Measurements from ENCODE around the gene SLC52A1.
"Not testable (repeated sequence)": the region's sequence is repeated elsewhere in the genome, so short reads cannot be mapped to it uniquely, and the experiment has no call there.

The SLC52A1 gene

GRCh38 chr17:5035315-5035714, at the start of gene SLC52A1:
SLC52A1 (minus strand) TSS chr17:5035426; CDS start chr17:5034606, 820 bp downstream.
- DNase-seq (ENCODE audit: low read depth in 2 of 2) = no peak

GRCh38 chr17:5080591-5080990, 45.4 kb upstream of the SLC52A1 start:
- DNase-seq (ENCODE audit: low read depth in 2 of 2) = no peak

- peak; percentile 65 to 74 for DNase-seq (ENCODE audit: low read depth in 2 of 2)
Observed at GRCh38 chr17:5078106-5079028, 43.1 kb upstream of the SLC52A1 start, which contains the start of gene ZFP3. ZFP3 (plus strand) TSS chr17:5078467; CDS start chr17:5091505, 13,038 bp downstream.

DNA sequence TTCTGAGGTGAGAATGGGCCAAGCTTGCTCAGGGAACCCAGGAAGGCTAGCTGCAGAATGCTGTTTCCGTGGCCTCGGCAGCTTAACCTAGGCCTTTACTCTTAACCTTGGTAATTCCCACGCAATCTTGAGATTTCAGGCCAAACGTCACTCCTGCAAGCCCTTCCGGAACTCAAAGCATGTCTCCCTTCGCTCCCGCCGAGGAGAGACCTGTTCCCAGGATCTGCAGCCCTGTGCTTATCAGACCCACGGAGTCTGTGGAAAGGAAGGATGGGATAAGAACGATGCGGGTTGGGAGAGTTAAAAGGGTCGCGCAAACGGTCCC, 42.5 kb upstream of the SLC52A1 start:
- DNase-seq (ENCODE audit: low read depth in 2 of 2) = no peak

GRCh38 chr17:5077275-5077674, 42.0 kb upstream of the SLC52A1 start:
- DNase-seq (ENCODE audit: low read depth in 2 of 2) = not testable (repeated sequence)

GRCh38 chr17:5075472-5075871, 40.2 kb upstream of the SLC52A1 start:
- DNase-seq (ENCODE audit: low read depth in 2 of 2) = not testable (repeated sequence)

- no peak for DNase-seq (ENCODE audit: low read depth in 2 of 2)
Observed at GRCh38 chr17:5069724-5070123, 34.5 kb upstream of the SLC52A1 start.

- no peak for DNase-seq (ENCODE audit: low read depth in 2 of 2)
Observed at GRCh38 chr17:5068236-5068635, 33.0 kb upstream of the SLC52A1 start.

DNA sequence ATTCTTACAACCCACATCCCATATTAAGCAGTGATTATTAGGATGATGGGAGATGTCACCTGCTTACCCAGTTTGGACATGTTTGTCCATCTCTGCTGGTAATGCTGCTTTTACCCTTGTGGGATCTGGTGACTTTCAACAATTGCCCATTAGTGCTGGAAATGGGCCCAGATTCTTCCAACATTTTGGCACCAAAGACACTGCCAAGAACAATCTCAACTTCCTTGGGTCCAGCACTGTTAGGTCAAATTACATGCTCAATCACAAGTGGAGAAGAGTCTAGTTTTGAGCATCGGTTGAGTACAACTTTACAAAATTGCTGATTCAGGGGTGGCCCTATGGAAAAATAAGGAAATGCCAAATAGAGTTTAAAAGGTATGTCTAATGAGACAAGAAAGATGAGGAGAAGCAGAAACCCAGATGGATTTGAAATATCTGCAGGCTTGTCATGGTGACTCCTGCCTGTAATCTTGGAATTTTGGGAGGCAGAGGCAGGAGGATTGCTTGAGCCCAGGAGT, 30.1 kb upstream of the SLC52A1 start:
- DNase-seq (ENCODE audit: low read depth in 2 of 2) = no peak

- DNase-seq (ENCODE audit: low read depth in 2 of 2) = no peak
Observed at GRCh38 chr17:5055543-5055942, 20.3 kb upstream of the SLC52A1 start.

DNA sequence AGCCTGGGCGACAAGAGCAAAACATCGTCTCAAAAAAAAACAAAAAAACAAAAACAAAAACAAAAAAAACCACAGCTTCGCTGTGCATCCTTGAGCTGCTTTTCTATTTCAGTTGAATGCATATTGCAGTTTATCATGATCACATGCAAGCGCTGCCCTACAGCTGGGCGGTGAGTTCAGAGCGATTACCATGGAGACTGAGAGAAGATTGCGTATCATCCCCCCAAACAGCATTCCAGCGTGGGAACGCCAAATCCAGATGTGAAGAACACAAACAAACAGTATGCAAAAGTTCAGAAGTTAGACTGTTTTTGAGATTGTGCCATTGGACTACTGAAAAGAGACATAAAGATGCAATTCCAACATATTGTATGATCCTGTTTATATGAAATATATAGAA, 15.1 kb upstream of the SLC52A1 start:
- DNase-seq (ENCODE audit: low read depth in 2 of 2) = no peak

DNA sequence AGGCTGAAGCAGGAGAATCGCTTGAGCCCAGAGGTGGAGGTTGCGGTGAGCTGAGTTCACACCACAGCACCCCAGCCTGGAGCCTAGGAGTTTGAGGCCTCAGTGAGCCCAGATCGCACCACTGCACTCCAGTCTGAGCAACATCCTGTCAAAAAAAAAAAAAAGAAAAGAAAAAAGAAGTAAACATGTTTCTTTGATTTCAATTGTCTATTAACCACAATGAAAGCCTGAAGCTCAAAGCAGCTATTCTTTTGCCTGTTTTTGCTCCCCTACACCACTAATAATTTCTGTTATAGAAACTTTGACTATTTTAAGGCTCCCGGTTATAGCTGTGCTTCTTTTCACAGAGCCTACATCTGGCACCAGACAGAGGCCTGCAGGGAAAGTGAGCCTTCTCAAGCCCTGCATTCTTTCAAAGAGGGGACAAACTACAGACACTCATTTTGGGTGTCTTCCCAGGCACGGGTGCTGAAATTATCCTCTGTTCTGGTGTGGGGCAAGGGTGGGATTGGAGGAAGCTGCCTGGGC, 14.2 kb upstream of the SLC52A1 start:
- no peak for DNase-seq (ENCODE audit: low read depth in 2 of 2)

- no peak for DNase-seq (ENCODE audit: low read depth in 2 of 2)
Observed at GRCh38 chr17:5047446-5047845, 12.2 kb upstream of the SLC52A1 start.

DNA sequence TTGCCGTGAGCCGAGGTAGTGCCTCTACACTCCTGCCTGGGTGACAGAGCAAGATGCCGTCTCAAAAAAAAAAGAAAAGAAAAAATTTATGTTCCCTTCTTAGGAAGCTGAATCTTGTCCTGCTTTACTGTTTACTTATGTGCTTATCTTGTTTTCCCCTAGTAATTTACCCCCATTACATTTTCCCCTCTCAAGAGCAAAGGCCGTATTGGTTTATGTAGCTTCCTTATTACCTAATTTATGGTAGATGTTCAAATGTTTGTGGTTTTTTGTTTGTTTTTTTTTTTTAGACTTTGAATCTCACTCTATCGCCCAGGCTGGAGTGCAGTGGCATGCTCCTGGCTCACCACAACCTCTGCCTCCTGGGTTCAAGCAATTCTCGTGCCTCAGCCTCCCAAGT, 10.3 kb upstream of the SLC52A1 start:
- DNase-seq (ENCODE audit: low read depth in 2 of 2) = no peak

- no peak for DNase-seq (ENCODE audit: low read depth in 2 of 2)
Observed at GRCh38 chr17:5044630-5045029, 9.4 kb upstream of the SLC52A1 start.

DNA sequence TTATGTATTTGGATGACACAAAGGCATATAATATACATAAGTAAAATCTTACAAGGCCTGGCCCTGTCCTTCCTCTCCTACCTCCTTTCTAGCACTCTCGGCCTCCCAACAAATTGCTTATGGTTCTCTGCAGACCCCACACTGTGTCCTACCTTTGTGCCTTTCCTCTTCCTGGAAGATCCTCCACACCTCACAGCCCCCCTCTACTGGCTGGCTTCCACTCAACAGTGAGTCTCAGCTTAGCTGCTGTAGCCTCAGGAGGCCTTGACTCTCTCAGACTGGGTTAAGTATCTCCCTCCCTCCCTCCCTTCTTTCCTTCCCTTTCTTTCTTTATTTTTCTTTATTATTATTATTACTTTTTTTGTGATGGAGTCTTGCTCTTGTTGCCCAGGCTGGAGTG, 8.3 kb upstream of the SLC52A1 start:
- no peak for DNase-seq (ENCODE audit: low read depth in 2 of 2)

DNA sequence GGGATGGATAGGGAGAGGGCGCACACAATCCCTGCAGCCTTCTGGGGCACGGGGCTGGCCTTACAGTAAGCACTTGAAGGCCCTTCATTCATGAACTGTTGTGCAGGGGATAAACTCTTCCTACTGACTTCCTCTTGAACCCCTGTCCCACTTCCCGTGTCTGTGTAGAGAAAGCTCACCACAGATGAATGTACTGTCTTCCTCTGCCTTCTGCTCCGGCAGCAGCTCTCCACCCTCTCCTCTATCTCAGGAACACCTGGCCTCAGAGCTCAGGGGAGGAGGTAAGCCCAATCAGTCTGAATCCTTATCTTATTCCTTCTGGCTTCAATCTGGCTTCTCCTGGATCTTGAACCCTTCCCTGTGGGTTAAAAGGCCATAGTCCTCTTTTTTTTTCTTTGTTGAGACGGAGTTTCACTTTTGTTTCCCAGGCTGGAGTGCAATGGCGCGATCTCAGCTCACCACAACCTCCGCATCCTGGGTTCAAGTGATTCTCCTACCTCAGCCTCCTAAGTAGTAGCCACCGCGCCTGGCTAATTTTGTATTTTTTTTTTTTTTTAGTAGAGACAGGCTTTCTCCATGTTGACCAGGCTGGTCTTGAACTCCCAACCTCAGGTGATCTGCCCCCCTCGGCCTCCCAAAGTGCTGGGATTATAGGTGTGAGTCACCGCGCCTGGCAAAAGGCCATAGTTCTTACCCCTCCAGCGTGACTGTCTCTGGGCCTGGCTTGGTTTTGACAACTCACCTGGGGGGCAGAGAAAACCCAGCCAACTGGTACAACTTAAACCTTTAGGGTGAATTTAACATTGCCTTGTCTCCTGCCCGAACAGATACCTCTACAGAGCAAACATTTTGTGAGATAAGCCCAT, 7.2 kb upstream of the SLC52A1 start:
- no peak for DNase-seq (ENCODE audit: low read depth in 2 of 2)

GRCh38 chr17:5034651-5035050, 575 bp downstream of the SLC52A1 start:
- no peak for DNase-seq (ENCODE audit: low read depth in 2 of 2)

DNA sequence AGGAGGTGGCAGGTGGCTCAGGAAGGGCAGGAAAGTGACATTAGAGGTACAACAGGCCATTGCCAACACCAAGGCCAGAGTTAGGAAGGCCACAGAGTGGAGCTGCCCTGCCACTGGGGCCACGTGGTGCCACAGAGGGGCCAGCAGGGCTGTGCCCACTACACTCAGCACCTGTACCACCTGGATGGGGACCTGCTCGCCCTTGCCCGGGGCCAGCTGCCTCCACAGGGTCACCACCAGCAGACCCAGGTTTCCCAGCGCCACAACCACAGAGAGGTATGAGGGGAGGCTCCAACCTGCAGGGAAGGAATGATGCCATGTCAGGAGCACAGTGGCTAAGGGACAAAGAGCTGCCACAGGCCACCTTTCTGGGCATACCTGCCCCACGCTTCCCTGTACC, 1.2 kb downstream of the SLC52A1 start:
- no peak for DNase-seq (ENCODE audit: low read depth in 2 of 2)

DNA sequence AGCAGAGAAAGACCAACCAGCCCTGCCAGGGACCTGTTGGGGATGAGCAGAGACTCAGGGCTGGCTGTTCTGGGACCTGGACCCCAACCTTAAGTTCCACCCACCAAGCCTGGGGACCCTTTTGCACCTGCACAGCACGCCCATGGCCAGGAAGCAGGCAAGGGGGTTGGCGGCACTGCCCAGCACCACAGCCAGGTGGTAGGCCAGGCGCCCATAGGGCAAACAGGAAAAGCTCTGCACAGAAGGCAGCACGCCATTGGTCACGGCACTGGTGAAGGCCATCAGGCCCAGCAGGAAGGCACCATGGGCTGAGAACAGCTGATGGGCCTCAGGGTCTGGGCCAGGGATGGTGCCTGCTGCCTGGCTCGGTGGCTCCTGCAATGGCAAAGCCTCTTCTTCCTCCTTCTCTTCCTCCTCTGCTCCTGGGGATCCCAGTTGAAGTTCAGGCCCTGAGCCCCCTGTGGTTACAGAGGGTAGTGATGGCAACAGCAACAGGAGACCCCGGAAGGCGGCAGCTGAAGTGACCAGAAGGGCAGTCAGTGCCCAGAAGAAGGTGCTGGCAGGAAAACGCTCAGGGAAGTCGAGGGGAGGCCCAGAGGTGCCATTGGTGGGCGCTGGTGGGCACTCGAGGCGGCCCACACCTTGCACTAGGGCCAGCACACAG, 1.7 kb downstream of the SLC52A1 start:
- no peak for DNase-seq (ENCODE audit: low read depth in 2 of 2)

DNA sequence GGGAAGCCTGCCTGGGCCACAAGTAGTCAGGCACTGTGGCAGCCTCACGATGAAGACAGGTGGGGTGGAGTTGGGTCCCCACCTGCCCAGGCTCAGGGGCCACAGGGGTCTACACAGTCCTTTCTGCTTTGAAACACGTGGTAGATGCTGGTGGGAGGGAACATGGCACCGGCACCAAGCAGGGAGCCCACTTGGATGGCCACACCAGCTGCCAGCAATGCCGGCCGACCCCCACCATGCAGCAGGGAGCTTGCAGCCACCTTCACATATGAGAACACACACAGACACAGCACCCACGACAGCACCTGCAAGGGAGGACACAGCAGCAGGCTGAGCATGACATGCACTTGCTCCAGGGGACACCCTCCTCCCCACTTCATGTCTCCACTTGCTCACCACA, 2.4 kb downstream of the SLC52A1 start:
- DNase-seq (ENCODE audit: low read depth in 2 of 2) = no peak

All from stimulated activated CD4-positive, alpha-beta T cell treated with anti-CD3 and anti-CD28 coated beads, Interleukin-12 subunit alpha, Interleukin-12 subunit beta, amount 100 ng/mL, for 24 hours (primary cell).